ENCODE results near the gene KYAT1.

- TF ChIP-seq CTCF (conservative IDR thresholded peaks at IDR 0.05): no peak
- no peak for TF ChIP-seq EZH2 (IDR thresholded peaks at IDR 0.05; ENCODE audit: low read depth)
These were observed 94.1 kb downstream of the KYAT1 start for GRCh38 chr9:128787659-128788058.

All from PC-9 (cell line).